ENCODE data around the gene CTAG1B.

GRCh38 chrX:154600759-154601374 is 18.2 kb downstream of the CTAG1B start:
- TF ChIP-seq CTCF (conservative IDR thresholded peaks at IDR 0.05 in 1 of 2, IDR thresholded peaks at IDR 0.05 in 1 of 2; ENCODE audit: low read depth in 1 of 2, low read length in 2 of 2) (no peak), EZH2 (IDR thresholded peaks at IDR 0.05; ENCODE audit: low read length, missing control alignments) (no peak)
